Smooth muscle cell of trachea (primary cell): ENCODE results near the gene TMEM86A. TPM values are rescaled to one million over a fixed set of nuclear protein-coding genes. Genes with fewer than 3 reads are reported as not detected.

Experiments
- total RNA-seq: library from RNA; depleted of rRNA; stranded (reverse); fragments of >200 nt; gene quantifications from 2 replicates; pipeline ENCODE4 v1.2.1, GENCODE V29; 2014

Gene TMEM86A, protein sequence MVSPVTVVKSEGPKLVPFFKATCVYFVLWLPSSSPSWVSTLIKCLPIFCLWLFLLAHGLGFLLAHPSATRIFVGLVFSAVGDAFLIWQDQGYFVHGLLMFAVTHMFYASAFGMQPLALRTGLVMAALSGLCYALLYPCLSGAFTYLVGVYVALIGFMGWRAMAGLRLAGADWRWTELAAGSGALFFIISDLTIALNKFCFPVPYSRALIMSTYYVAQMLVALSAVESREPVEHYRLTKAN
- under 0.01 and 0.83 TPM in 2 replicates for total RNA-seq

DNA sequence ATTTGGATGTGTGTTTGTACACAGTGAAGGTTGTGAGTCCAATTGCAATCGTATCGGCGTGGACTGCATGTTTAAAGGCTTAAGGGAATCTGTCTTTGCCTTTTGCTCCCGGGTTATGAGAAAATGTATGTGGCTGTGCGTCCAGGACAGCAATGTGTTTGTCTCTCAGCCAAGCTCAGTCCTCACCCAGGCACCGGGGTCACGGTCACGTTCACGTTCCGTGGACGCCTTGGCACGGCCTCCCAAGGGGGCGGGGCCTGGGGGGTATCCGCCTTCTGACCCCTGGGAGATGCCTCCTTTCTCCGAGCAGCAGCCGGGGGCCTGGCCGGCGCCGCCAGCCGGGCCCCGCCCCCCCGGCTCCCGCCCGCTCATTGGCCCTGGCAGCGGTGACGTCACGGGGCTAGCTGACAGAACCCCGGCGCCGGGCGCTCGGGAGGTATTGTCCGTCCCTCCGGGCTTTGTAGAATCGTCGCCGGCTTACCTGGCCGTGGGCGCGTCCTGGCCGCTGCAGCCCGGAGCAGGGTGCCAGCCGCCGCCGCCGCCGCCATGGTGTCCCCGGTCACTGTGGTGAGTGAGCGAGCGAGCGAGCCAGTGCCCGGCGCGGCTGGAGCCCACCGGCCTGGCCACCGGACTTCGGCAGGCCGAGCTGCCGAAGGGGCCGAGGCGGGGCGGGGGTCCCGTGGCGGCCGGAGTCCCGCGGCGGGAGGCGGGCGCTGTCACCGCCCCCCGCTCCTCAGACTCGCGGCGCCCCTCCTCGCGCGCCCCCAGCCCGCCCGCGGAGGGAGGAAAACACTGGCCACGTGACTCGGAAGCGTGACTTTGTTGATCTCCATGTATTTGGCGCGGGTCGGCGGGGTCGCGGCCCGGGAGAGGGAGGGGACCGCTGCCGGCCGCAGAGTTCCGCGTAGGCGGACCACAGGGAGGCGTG is at the start of gene TMEM86A:
Gene TMEM86A (plus strand): TSS at position 439 of the 928 bp plus-strand sequence. CDS start 108 bp downstream, at position 547.

GRCh38 chr11:18726040-18726439 is 27.5 kb downstream of the TMEM86A start, which contains the start of gene IGSF22:
TSS of gene IGSF22 (minus strand) at chr11:18726188. CDS start at chr11:18724236, 1,952 bp downstream.

Other genes starting within 250 kb of the TMEM86A start
- gene LDHAL6A, start 242.9 kb upstream of the TMEM86A start, total RNA-seq = not detected in 2 replicates
- 58.9 and 69.4 TPM in 2 replicates for gene TSG101, start 171.8 kb upstream of the TMEM86A start, total RNA-seq
- 28.9 and 34.0 TPM in 2 replicates for gene UEVLD, start 110.0 kb upstream of the TMEM86A start, total RNA-seq
- 0.50 and 0.58 TPM in 2 replicates for gene MISFA, start 99.0 kb upstream of the TMEM86A start, total RNA-seq
- 19.5 and 26.8 TPM in 2 replicates for gene SPTY2D1, start 64.4 kb upstream of the TMEM86A start, total RNA-seq
- not detected in 2 replicates for gene IGSF22, start 27.4 kb downstream of the TMEM86A start, total RNA-seq
- not detected in 2 replicates for gene PTPN5, start 93.0 kb downstream of the TMEM86A start, total RNA-seq
- gene MRGPRX1, start 240.6 kb downstream of the TMEM86A start, total RNA-seq = not detected in 2 replicates